Mucosa of stomach (tissue), 1 donor: ENCODE data around the gene SIGLEC15.

Experiments used
- H3K27me3 ChIP-seq: one replicate; pipeline ENCODE4 v1.7.0; 2013; ENCODE audit warnings: mild to moderate bottlenecking, low read length; ENCODE audit not compliant: control insufficient read depth, insufficient read depth
- H3K36me3 ChIP-seq: one replicate; pipeline ENCODE4 v1.7.0; 2013; ENCODE audit warnings: low read length; ENCODE audit not compliant: control insufficient read depth, insufficient read depth
- H3K4me1 ChIP-seq: one replicate; pipeline ENCODE4 v1.7.0; 2013; ENCODE audit warnings: mild to moderate bottlenecking, low read length; ENCODE audit not compliant: control insufficient read depth, insufficient read depth
- H3K4me3 ChIP-seq: one replicate; pipeline ENCODE4 v1.7.0; 2013; ENCODE audit warnings: low read length
- H3K9ac ChIP-seq: one replicate; pipeline ENCODE4 v1.7.0; 2013; ENCODE audit warnings: mild to moderate bottlenecking, low read length, moderate library complexity
- H3K9me3 ChIP-seq: one replicate; pipeline ENCODE4 v1.7.0; 2013; ENCODE audit warnings: mild to moderate bottlenecking, low read length, moderate library complexity; ENCODE audit not compliant: control insufficient read depth
- donor health status: Pancreatic carcinoma.

Gene SIGLEC15

GRCh38 chr18:45825258-45826044 lies at the start of gene SIGLEC15:
TSS of gene SIGLEC15 (plus strand) at chr18:45825675. CDS start at chr18:45825729, 54 bp downstream.
- H3K9ac ChIP-seq, result no peak within 1 kb of the TSS
- no peaks in the 10 kb centered on the region for H3K27me3 ChIP-seq
- peaks cover 62% of the 10 kb centered on the region for H3K4me1 ChIP-seq
- H3K9me3 ChIP-seq, result no peaks in the 10 kb centered on the region
- no peaks in the 10 kb centered on the region for H3K36me3 ChIP-seq
- no peak within 1 kb of the TSS for H3K4me3 ChIP-seq

- Histone ChIP-seq H3K27me3 (no peaks in the 10 kb centered on the region), H3K4me1 (peaks cover 16% of the 10 kb centered on the region), H3K36me3 (no peaks in the 10 kb centered on the region), H3K9me3 (no peaks in the 10 kb centered on the region), H3K9ac (peak overlapping the region; percentile 83), H3K4me3 (peak overlapping the region; percentile 45)
Observed at GRCh38 chr18:45775743-45776142, 49.7 kb upstream of the SIGLEC15 start.

- no peaks in the 10 kb centered on the region for H3K9me3 ChIP-seq
- H3K27me3 ChIP-seq, result no peaks in the 10 kb centered on the region
Observed at GRCh38 chr18:45777393-45777792, 48.1 kb upstream of the SIGLEC15 start.

GRCh38 chr18:45780568-45780967 lies 44.9 kb upstream of the SIGLEC15 start:
- H3K4me1 ChIP-seq, result peaks cover 6% of the 10 kb centered on the region
- H3K9ac ChIP-seq, result no peak overlapping the region
- no peaks in the 10 kb centered on the region for H3K36me3 ChIP-seq

More at GRCh38 chr18:45777393-45777792, 48.1 kb upstream of the SIGLEC15 start:
- Histone ChIP-seq H3K4me3 (no peak overlapping the region), H3K36me3 (no peaks in the 10 kb centered on the region), H3K9ac (no peak overlapping the region), H3K4me1 (peaks cover 16% of the 10 kb centered on the region)

GRCh38 chr18:45782662-45783061 lies 42.8 kb upstream of the SIGLEC15 start:
- H3K4me1 ChIP-seq, result no peaks in the 10 kb centered on the region
- H3K4me3 ChIP-seq, result no peak overlapping the region
- no peaks in the 10 kb centered on the region for H3K9me3 ChIP-seq
- H3K27me3 ChIP-seq, result no peaks in the 10 kb centered on the region
- no peaks in the 10 kb centered on the region for H3K36me3 ChIP-seq
- H3K9ac ChIP-seq, result no peak overlapping the region

More at GRCh38 chr18:45780568-45780967, 44.9 kb upstream of the SIGLEC15 start:
- H3K9me3 ChIP-seq, result no peaks in the 10 kb centered on the region
- no peak overlapping the region for H3K4me3 ChIP-seq
- no peaks in the 10 kb centered on the region for H3K27me3 ChIP-seq

GRCh38 chr18:45783097-45784075 lies 42.1 kb upstream of the SIGLEC15 start:
- Histone ChIP-seq H3K36me3 (no peaks in the 10 kb centered on the region), H3K4me1 (no peaks in the 10 kb centered on the region), H3K9ac (no peak overlapping the region), H3K4me3 (no peak overlapping the region), H3K9me3 (no peaks in the 10 kb centered on the region), H3K27me3 (no peaks in the 10 kb centered on the region)

GRCh38 chr18:45785134-45785533 lies 40.3 kb upstream of the SIGLEC15 start:
- Histone ChIP-seq H3K9me3 (no peaks in the 10 kb centered on the region), H3K4me3 (no peak overlapping the region), H3K9ac (no peak overlapping the region), H3K27me3 (no peaks in the 10 kb centered on the region), H3K36me3 (no peaks in the 10 kb centered on the region), H3K4me1 (no peaks in the 10 kb centered on the region)

GRCh38 chr18:45786941-45787340 lies 38.5 kb upstream of the SIGLEC15 start:
- Histone ChIP-seq H3K36me3 (no peaks in the 10 kb centered on the region), H3K4me1 (no peaks in the 10 kb centered on the region), H3K27me3 (no peaks in the 10 kb centered on the region), H3K9ac (no peak overlapping the region), H3K9me3 (no peaks in the 10 kb centered on the region), H3K4me3 (no peak overlapping the region)

- Histone ChIP-seq H3K9me3 (no peaks in the 10 kb centered on the region), H3K27me3 (no peaks in the 10 kb centered on the region), H3K4me1 (no peaks in the 10 kb centered on the region), H3K4me3 (no peak overlapping the region), H3K36me3 (no peaks in the 10 kb centered on the region), H3K9ac (no peak overlapping the region)
Observed at GRCh38 chr18:45787346-45787745, 38.1 kb upstream of the SIGLEC15 start.

GRCh38 chr18:45788861-45789260 lies 36.6 kb upstream of the SIGLEC15 start:
- H3K36me3 ChIP-seq, result no peaks in the 10 kb centered on the region
- H3K9me3 ChIP-seq, result no peaks in the 10 kb centered on the region
- no peaks in the 10 kb centered on the region for H3K27me3 ChIP-seq
- H3K9ac ChIP-seq, result no peak overlapping the region
- H3K4me1 ChIP-seq, result no peaks in the 10 kb centered on the region
- no peak overlapping the region for H3K4me3 ChIP-seq

GRCh38 chr18:45792506-45793263 lies 32.8 kb upstream of the SIGLEC15 start:
- Histone ChIP-seq H3K27me3 (no peaks in the 10 kb centered on the region), H3K9ac (no peak overlapping the region), H3K4me1 (no peaks in the 10 kb centered on the region), H3K9me3 (no peaks in the 10 kb centered on the region), H3K4me3 (no peak overlapping the region), H3K36me3 (no peaks in the 10 kb centered on the region)
